GM13976 (cell line): ENCODE measurements around the gene CHST4.

ENCODE experiments used
- DNase-seq: peaks from one replicate; pipeline ENCODE4 v3.0.0; 2012; ENCODE audit warnings: low spot score
- in situ Hi-C: fragments of 300-500 bp; cut with MboI; formaldehyde crosslinking; loops from one replicate; pipeline ENCODE4 v1.12.0; 2022; ENCODE audit warnings: low sequenced_read_pairs, mixed read lengths, inconsistent platforms; ENCODE audit not compliant: unreplicated experiment
- TF ChIP-seq, protein P1 (sequence below): IDR thresholded peaks from 2 replicates; pipeline ENCODE4 v1.5.1; 2012; ENCODE audit warnings: borderline replicate concordance, mild to moderate bottlenecking; ENCODE audit not compliant: insufficient read depth; ENCODE audit errors: extremely low read depth, missing control alignments, control extremely low read depth

CHST4 gene

GRCh38 chr16:71489122-71489521, 37.1 kb upstream of the CHST4 start, which contains the start of gene ZNF19:
Gene ZNF19, minus strand, starts transcription at chr16:71489324. Its CDS starts 7,210 bp downstream, at chr16:71482114.
- TF ChIP-seq, protein P1, sequence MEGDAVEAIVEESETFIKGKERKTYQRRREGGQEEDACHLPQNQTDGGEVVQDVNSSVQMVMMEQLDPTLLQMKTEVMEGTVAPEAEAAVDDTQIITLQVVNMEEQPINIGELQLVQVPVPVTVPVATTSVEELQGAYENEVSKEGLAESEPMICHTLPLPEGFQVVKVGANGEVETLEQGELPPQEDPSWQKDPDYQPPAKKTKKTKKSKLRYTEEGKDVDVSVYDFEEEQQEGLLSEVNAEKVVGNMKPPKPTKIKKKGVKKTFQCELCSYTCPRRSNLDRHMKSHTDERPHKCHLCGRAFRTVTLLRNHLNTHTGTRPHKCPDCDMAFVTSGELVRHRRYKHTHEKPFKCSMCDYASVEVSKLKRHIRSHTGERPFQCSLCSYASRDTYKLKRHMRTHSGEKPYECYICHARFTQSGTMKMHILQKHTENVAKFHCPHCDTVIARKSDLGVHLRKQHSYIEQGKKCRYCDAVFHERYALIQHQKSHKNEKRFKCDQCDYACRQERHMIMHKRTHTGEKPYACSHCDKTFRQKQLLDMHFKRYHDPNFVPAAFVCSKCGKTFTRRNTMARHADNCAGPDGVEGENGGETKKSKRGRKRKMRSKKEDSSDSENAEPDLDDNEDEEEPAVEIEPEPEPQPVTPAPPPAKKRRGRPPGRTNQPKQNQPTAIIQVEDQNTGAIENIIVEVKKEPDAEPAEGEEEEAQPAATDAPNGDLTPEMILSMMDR, result no peak
- in situ Hi-C loops, result no loop called here
- DNase-seq, result no peak

GRCh38 chr16:71490361-71490760, 35.9 kb upstream of the CHST4 start:
- in situ Hi-C loops, result no loop called here
- TF ChIP-seq, protein P1, result no peak
- no peak for DNase-seq

- no peak for DNase-seq
- in situ Hi-C loops, result no loop called here
- TF ChIP-seq, protein P1, result no peak
Observed at GRCh38 chr16:71491054-71491453, 35.2 kb upstream of the CHST4 start.

- peak; percentile 25 for DNase-seq
- TF ChIP-seq, protein P1, result no peak
- in situ Hi-C loops, result no loop called here
Observed at GRCh38 chr16:71492786-71493185, 33.4 kb upstream of the CHST4 start.

- no peak for DNase-seq
- TF ChIP-seq, protein P1, result no peak
- in situ Hi-C loops, result no loop called here
Observed at GRCh38 chr16:71493213-71493612, 33.0 kb upstream of the CHST4 start.

DNA sequence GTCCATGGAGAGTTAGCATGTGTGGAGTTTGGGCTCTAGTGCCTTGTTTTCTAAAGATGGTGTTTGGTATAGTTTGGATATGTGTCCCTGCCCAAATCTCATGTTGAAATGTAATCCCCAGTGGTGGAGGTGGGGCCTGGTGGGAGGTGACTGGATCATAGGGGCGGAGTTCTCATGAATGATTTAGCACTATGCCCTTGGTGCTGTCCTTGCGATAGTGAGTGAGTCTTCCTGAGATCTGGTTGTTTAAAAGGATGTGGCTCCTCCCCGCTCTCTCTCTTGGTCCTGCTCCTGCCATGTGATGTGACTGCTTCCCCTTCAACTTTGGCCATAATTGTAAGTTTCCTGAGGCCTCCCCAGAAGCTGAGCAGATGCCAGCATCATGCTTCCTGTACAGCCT, 28.2 kb upstream of the CHST4 start:
- TF ChIP-seq, protein P1, result no peak
- DNase-seq, result no peak
- in situ Hi-C loops, result no loop called here
